ENCODE measurements around the gene CDKN2C. TPM values are rescaled to one million over a fixed set of nuclear protein-coding genes. Genes with fewer than 3 reads are reported as not detected.
"Not testable (repeated sequence)": the region's sequence is repeated elsewhere in the genome, so short reads cannot be mapped to it uniquely, and the experiment has no call there.

The CDKN2C gene
- total RNA-seq, 1 donor from 2014 or later: 15.2 TPM

GRCh38 chr1:51000160-51000559, 30.1 kb downstream of the CDKN2C start:
- ATAC-seq (no peak), DNase-seq (ENCODE audit: missing footprints) (no peak)
- intact Hi-C loops (cut with DNase I): no loop called here

- intact Hi-C loops (cut with DNase I): no loop called here
- ATAC-seq: no peak
Observed at GRCh38 chr1:51000651-51001050, 30.6 kb downstream of the CDKN2C start.

GRCh38 chr1:51002516-51002915, 32.5 kb downstream of the CDKN2C start:
- ATAC-seq: no peak
- no peak for DNase-seq (ENCODE audit: missing footprints)
- intact Hi-C loops (cut with DNase I): no loop called here

More at GRCh38 chr1:51000651-51001050, 30.6 kb downstream of the CDKN2C start:
- no peak for DNase-seq (ENCODE audit: missing footprints)

- intact Hi-C loops (cut with DNase I); ATAC-seq; DNase-seq (ENCODE audit: missing footprints): not testable (repeated sequence)
Observed at GRCh38 chr1:51005549-51005948, 35.5 kb downstream of the CDKN2C start.

- ATAC-seq (no peak), DNase-seq (ENCODE audit: missing footprints) (no peak)
- intact Hi-C loops (cut with DNase I): no loop called here
Observed at GRCh38 chr1:51009381-51009780, 39.3 kb downstream of the CDKN2C start.

GRCh38 chr1:51014878-51015277, 44.8 kb downstream of the CDKN2C start:
- no peak for DNase-seq (ENCODE audit: missing footprints)
- ATAC-seq: no peak
- intact Hi-C loops (cut with DNase I): no loop called here

- intact Hi-C loops (cut with DNase I): no loop called here
- DNase-seq (ENCODE audit: missing footprints) (no peak), ATAC-seq (no peak)
Observed at GRCh38 chr1:51019811-51020210, 49.8 kb downstream of the CDKN2C start.

Other genes starting within 250 kb of the CDKN2C start
- 80.4 TPM for gene FAF1, start 10.0 kb upstream of the CDKN2C start, total RNA-seq
- not detected for gene C1orf185, start 132.0 kb downstream of the CDKN2C start, total RNA-seq